Type B pancreatic cell (in vitro differentiated cells): ENCODE data around the gene TAAR5. TPM values are rescaled to one million over a fixed set of nuclear protein-coding genes. Genes with fewer than 3 reads are reported as not detected.

Experiments used
- DNase-seq: peaks from one replicate; pipeline ENCODE4 v3.0.0; 2021; ENCODE audit warnings: mixed read lengths; ENCODE audit not compliant: unreplicated experiment; ENCODE audit errors: extremely low spot score
- H3K27ac Mint-ChIP-seq: 2 replicates; pipeline ENCODE4 v1.8.0; 2021; ENCODE audit warnings: mild to moderate bottlenecking, mixed read lengths
- H3K27me3 Mint-ChIP-seq: 2 replicates; pipeline ENCODE4 v1.8.0; 2021; ENCODE audit warnings: mixed read lengths
- H3K36me3 Mint-ChIP-seq: 2 replicates; pipeline ENCODE4 v1.8.0; 2021; ENCODE audit warnings: mixed read lengths
- H3K4me1 Mint-ChIP-seq: one replicate; pipeline ENCODE4 v1.8.0; 2021; ENCODE audit warnings: mixed read lengths; ENCODE audit not compliant: unreplicated experiment
- H3K4me3 Mint-ChIP-seq: 2 replicates; pipeline ENCODE4 v1.8.0; 2021; ENCODE audit warnings: mild to moderate bottlenecking, mixed read lengths
- H3K9me3 Mint-ChIP-seq: 2 replicates; pipeline ENCODE4 v1.8.0; 2021; ENCODE audit warnings: mixed read lengths
- CTCF ChIP-seq: fragments of 200-600 bp; sonication (generic); conservative IDR thresholded peaks from 2 replicates; pipeline ENCODE4 v1.5.0; 2021; ENCODE audit warnings: antibody characterized with exemption, mild to moderate bottlenecking
- total RNA-seq: library from RNA; stranded (reverse); gene quantifications from 2 replicates; pipeline ENCODE4 v1.2.1, GENCODE V29; 2021; ENCODE audit warnings: low replicate concordance

Gene TAAR5
- total RNA-seq, 1 donor from 2014 or later: not detected

GRCh38 chr6:132623106-132623845, 33.7 kb upstream of the TAAR5 start:
- Mint-ChIP-seq H3K4me1 (no peaks in the 10 kb centered on the region), H3K36me3 (no peaks in the 10 kb centered on the region), H3K4me3 (no peak overlapping the region), H3K27ac (no peak overlapping the region), H3K9me3 (peaks cover 2% of the 10 kb centered on the region), H3K27me3 (no peaks in the 10 kb centered on the region)
- no peak for TF ChIP-seq CTCF
- DNase-seq: no peak

- no peak for DNase-seq
- no peak for TF ChIP-seq CTCF
- Mint-ChIP-seq H3K27me3 (no peaks in the 10 kb centered on the region), H3K4me1 (no peaks in the 10 kb centered on the region), H3K9me3 (no peaks in the 10 kb centered on the region), H3K4me3 (no peak overlapping the region), H3K27ac (no peak overlapping the region), H3K36me3 (no peaks in the 10 kb centered on the region)
Observed at GRCh38 chr6:132616677-132617076, 27.1 kb upstream of the TAAR5 start.

- no peak for DNase-seq
- Mint-ChIP-seq H3K9me3 (no peaks in the 10 kb centered on the region), H3K36me3 (no peaks in the 10 kb centered on the region), H3K27me3 (no peaks in the 10 kb centered on the region), H3K27ac (no peak overlapping the region), H3K4me1 (no peaks in the 10 kb centered on the region), H3K4me3 (no peak overlapping the region)
- TF ChIP-seq CTCF: no peak
Observed at GRCh38 chr6:132614554-132614953, 25.0 kb upstream of the TAAR5 start.

GRCh38 chr6:132612449-132613108, 23.0 kb upstream of the TAAR5 start:
- Mint-ChIP-seq H3K4me1 (no peaks in the 10 kb centered on the region), H3K36me3 (no peaks in the 10 kb centered on the region), H3K4me3 (peak overlapping the region; percentile 46), H3K9me3 (no peaks in the 10 kb centered on the region), H3K27ac (peak overlapping the region; percentile 34), H3K27me3 (no peaks in the 10 kb centered on the region)
- DNase-seq: no peak
- TF ChIP-seq CTCF: no peak

GRCh38 chr6:132611616-132612015, 22.1 kb upstream of the TAAR5 start:
- Mint-ChIP-seq H3K9me3 (no peaks in the 10 kb centered on the region), H3K4me3 (no peak overlapping the region), H3K4me1 (no peaks in the 10 kb centered on the region), H3K36me3 (no peaks in the 10 kb centered on the region), H3K27me3 (no peaks in the 10 kb centered on the region), H3K27ac (no peak overlapping the region)
- no peak for TF ChIP-seq CTCF
- no peak for DNase-seq
